ENCODE results near the gene RGPD8.
"Not testable (repeated sequence)": the region's sequence is repeated elsewhere in the genome, so short reads cannot be mapped to it uniquely, and the experiment has no call there.

RGPD8 gene

GRCh38 chr2:112465382-112465781 lies 31.9 kb upstream of the RGPD8 start:
- DNase-seq = no peak
- H3K4me3 ChIP-seq (ENCODE audit: insufficient read depth, low read depth, low read length, poor library complexity, severe bottlenecking) = no peak overlapping the region
- no peaks in the 10 kb centered on the region for H3K4me1 ChIP-seq (ENCODE audit: control insufficient read depth, insufficient read depth, low read length, poor library complexity, severe bottlenecking)
- H3K36me3 ChIP-seq (ENCODE audit: control insufficient read depth, insufficient read depth, low read length) = no peaks in the 10 kb centered on the region
- no peaks in the 10 kb centered on the region for H3K9me3 ChIP-seq (ENCODE audit: control insufficient read depth, low read length)
- no peak overlapping the region for H3K27ac ChIP-seq (ENCODE audit: insufficient read depth, low read length, poor library complexity, severe bottlenecking)
- no peaks in the 10 kb centered on the region for H3K27me3 ChIP-seq (replicated peaks; ENCODE audit: control insufficient read depth, insufficient read depth, low read length, poor library complexity, severe bottlenecking)

GRCh38 chr2:112463256-112463655 lies 29.8 kb upstream of the RGPD8 start:
- Histone ChIP-seq H3K9me3 (ENCODE audit: control insufficient read depth, low read length) (no peaks in the 10 kb centered on the region), H3K4me1 (ENCODE audit: control insufficient read depth, insufficient read depth, low read length, poor library complexity, severe bottlenecking) (no peaks in the 10 kb centered on the region), H3K27me3 (replicated peaks; ENCODE audit: control insufficient read depth, insufficient read depth, low read length, poor library complexity, severe bottlenecking) (no peaks in the 10 kb centered on the region), H3K4me3 (ENCODE audit: insufficient read depth, low read depth, low read length, poor library complexity, severe bottlenecking) (no peak overlapping the region), H3K36me3 (ENCODE audit: control insufficient read depth, insufficient read depth, low read length) (no peaks in the 10 kb centered on the region), H3K27ac (ENCODE audit: insufficient read depth, low read length, poor library complexity, severe bottlenecking) (no peak overlapping the region)
- no peak for DNase-seq

- Histone ChIP-seq H3K36me3 (ENCODE audit: control insufficient read depth, insufficient read depth, low read length) (no peaks in the 10 kb centered on the region), H3K4me3 (ENCODE audit: insufficient read depth, low read depth, low read length, poor library complexity, severe bottlenecking) (no peak overlapping the region), H3K4me1 (ENCODE audit: control insufficient read depth, insufficient read depth, low read length, poor library complexity, severe bottlenecking) (no peaks in the 10 kb centered on the region), H3K27ac (ENCODE audit: insufficient read depth, low read length, poor library complexity, severe bottlenecking) (no peak overlapping the region), H3K27me3 (replicated peaks; ENCODE audit: control insufficient read depth, insufficient read depth, low read length, poor library complexity, severe bottlenecking) (no peaks in the 10 kb centered on the region), H3K9me3 (ENCODE audit: control insufficient read depth, low read length) (no peaks in the 10 kb centered on the region)
- DNase-seq = no peak
Measured at GRCh38 chr2:112462178-112462577, 28.7 kb upstream of the RGPD8 start.

GRCh38 chr2:112459372-112459771 lies 25.9 kb upstream of the RGPD8 start:
- no peak for DNase-seq
- no peaks in the 10 kb centered on the region for H3K36me3 ChIP-seq (ENCODE audit: control insufficient read depth, insufficient read depth, low read length)
- H3K9me3 ChIP-seq (ENCODE audit: control insufficient read depth, low read length) = no peaks in the 10 kb centered on the region
- H3K27me3 ChIP-seq (replicated peaks; ENCODE audit: control insufficient read depth, insufficient read depth, low read length, poor library complexity, severe bottlenecking) = no peaks in the 10 kb centered on the region
- H3K27ac ChIP-seq (ENCODE audit: insufficient read depth, low read length, poor library complexity, severe bottlenecking) = no peak overlapping the region
- H3K4me3 ChIP-seq (ENCODE audit: insufficient read depth, low read depth, low read length, poor library complexity, severe bottlenecking) = no peak overlapping the region
- H3K4me1 ChIP-seq (ENCODE audit: control insufficient read depth, insufficient read depth, low read length, poor library complexity, severe bottlenecking) = no peaks in the 10 kb centered on the region

- H3K9me3 ChIP-seq (ENCODE audit: control insufficient read depth, low read length) = no peaks in the 10 kb centered on the region
- no peak for DNase-seq
- no peak overlapping the region for H3K27ac ChIP-seq (ENCODE audit: insufficient read depth, low read length, poor library complexity, severe bottlenecking)
Measured at GRCh38 chr2:112454586-112454985, 21.1 kb upstream of the RGPD8 start.

GRCh38 chr2:112451317-112451716 lies 17.9 kb upstream of the RGPD8 start:
- no peak for DNase-seq
- H3K4me3 ChIP-seq (ENCODE audit: insufficient read depth, low read depth, low read length, poor library complexity, severe bottlenecking) = no peak overlapping the region
- no peaks in the 10 kb centered on the region for H3K9me3 ChIP-seq (ENCODE audit: control insufficient read depth, low read length)
- H3K27ac ChIP-seq (ENCODE audit: insufficient read depth, low read length, poor library complexity, severe bottlenecking) = no peak overlapping the region
- no peaks in the 10 kb centered on the region for H3K36me3 ChIP-seq (ENCODE audit: control insufficient read depth, insufficient read depth, low read length)
- no peaks in the 10 kb centered on the region for H3K27me3 ChIP-seq (replicated peaks; ENCODE audit: control insufficient read depth, insufficient read depth, low read length, poor library complexity, severe bottlenecking)
- H3K4me1 ChIP-seq (ENCODE audit: control insufficient read depth, insufficient read depth, low read length, poor library complexity, severe bottlenecking) = no peaks in the 10 kb centered on the region

More at GRCh38 chr2:112454586-112454985, 21.1 kb upstream of the RGPD8 start:
- no peaks in the 10 kb centered on the region for H3K4me1 ChIP-seq (ENCODE audit: control insufficient read depth, insufficient read depth, low read length, poor library complexity, severe bottlenecking)
- H3K36me3 ChIP-seq (ENCODE audit: control insufficient read depth, insufficient read depth, low read length) = no peaks in the 10 kb centered on the region
- H3K27me3 ChIP-seq (replicated peaks; ENCODE audit: control insufficient read depth, insufficient read depth, low read length, poor library complexity, severe bottlenecking) = no peaks in the 10 kb centered on the region
- H3K4me3 ChIP-seq (ENCODE audit: insufficient read depth, low read depth, low read length, poor library complexity, severe bottlenecking) = no peak overlapping the region

- Histone ChIP-seq H3K4me3 (ENCODE audit: insufficient read depth, low read depth, low read length, poor library complexity, severe bottlenecking) (no peak overlapping the region), H3K27me3 (replicated peaks; ENCODE audit: control insufficient read depth, insufficient read depth, low read length, poor library complexity, severe bottlenecking) (no peaks in the 10 kb centered on the region), H3K36me3 (ENCODE audit: control insufficient read depth, insufficient read depth, low read length) (no peaks in the 10 kb centered on the region), H3K27ac (ENCODE audit: insufficient read depth, low read length, poor library complexity, severe bottlenecking) (no peak overlapping the region), H3K4me1 (ENCODE audit: control insufficient read depth, insufficient read depth, low read length, poor library complexity, severe bottlenecking) (no peaks in the 10 kb centered on the region), H3K9me3 (ENCODE audit: control insufficient read depth, low read length) (no peaks in the 10 kb centered on the region)
- no peak for DNase-seq
Measured at GRCh38 chr2:112449854-112450253, 16.4 kb upstream of the RGPD8 start.

GRCh38 chr2:112444256-112444655 lies 10.8 kb upstream of the RGPD8 start:
- H3K27ac ChIP-seq (ENCODE audit: insufficient read depth, low read length, poor library complexity, severe bottlenecking); H3K36me3 ChIP-seq (ENCODE audit: control insufficient read depth, insufficient read depth, low read length); H3K4me3 ChIP-seq (ENCODE audit: insufficient read depth, low read depth, low read length, poor library complexity, severe bottlenecking); H3K4me1 ChIP-seq (ENCODE audit: control insufficient read depth, insufficient read depth, low read length, poor library complexity, severe bottlenecking); H3K9me3 ChIP-seq (ENCODE audit: control insufficient read depth, low read length); H3K27me3 ChIP-seq (replicated peaks; ENCODE audit: control insufficient read depth, insufficient read depth, low read length, poor library complexity, severe bottlenecking); DNase-seq: not testable (repeated sequence)

GRCh38 chr2:112438603-112439261 lies 5.3 kb upstream of the RGPD8 start:
- H3K4me1 ChIP-seq (ENCODE audit: control insufficient read depth, insufficient read depth, low read length, poor library complexity, severe bottlenecking); H3K27ac ChIP-seq (ENCODE audit: insufficient read depth, low read length, poor library complexity, severe bottlenecking); H3K27me3 ChIP-seq (replicated peaks; ENCODE audit: control insufficient read depth, insufficient read depth, low read length, poor library complexity, severe bottlenecking); H3K9me3 ChIP-seq (ENCODE audit: control insufficient read depth, low read length); H3K4me3 ChIP-seq (ENCODE audit: insufficient read depth, low read depth, low read length, poor library complexity, severe bottlenecking); DNase-seq; H3K36me3 ChIP-seq (ENCODE audit: control insufficient read depth, insufficient read depth, low read length): not testable (repeated sequence)

- H3K4me1 ChIP-seq (ENCODE audit: control insufficient read depth, insufficient read depth, low read length, poor library complexity, severe bottlenecking); H3K9me3 ChIP-seq (ENCODE audit: control insufficient read depth, low read length); DNase-seq; H3K4me3 ChIP-seq (ENCODE audit: insufficient read depth, low read depth, low read length, poor library complexity, severe bottlenecking); H3K36me3 ChIP-seq (ENCODE audit: control insufficient read depth, insufficient read depth, low read length); H3K27me3 ChIP-seq (replicated peaks; ENCODE audit: control insufficient read depth, insufficient read depth, low read length, poor library complexity, severe bottlenecking); H3K27ac ChIP-seq (ENCODE audit: insufficient read depth, low read length, poor library complexity, severe bottlenecking): not testable (repeated sequence)
Measured at GRCh38 chr2:112437405-112437831, 4.0 kb upstream of the RGPD8 start.
